OCI-LY3 (cell line): ENCODE data around the gene SOCS1.

ENCODE experiments used
- CTCF ChIP-seq: fragments of 200-600, 300-600 bp; sonication (generic); IDR thresholded peaks from 2 replicates; pipeline ENCODE4 v1.5.1; 2014; ENCODE audit warnings: antibody characterized with exemption, low read length, low read depth
- EZH2phosphoT487 ChIP-seq: fragments of 200-600 bp; shearing (Covaris generic); IDR thresholded peaks from 2 replicates; pipeline ENCODE4 v1.6.1; 2018; ENCODE audit warnings: antibody characterized with exemption, mixed run types, low read depth

- no peak for TF ChIP-seq CTCF
- no peak for TF ChIP-seq EZH2phosphoT487
These were observed 8.3 kb upstream of the SOCS1 start for GRCh38 chr16:11264155-11264832.
